ENCODE data around the gene NHSL2. TPM values are rescaled to one million over a fixed set of nuclear protein-coding genes. Genes with fewer than 3 reads are reported as not detected.

NHSL2 gene
- total RNA-seq, 1 donor from 2014 or later, result 0.36 TPM

DNA sequence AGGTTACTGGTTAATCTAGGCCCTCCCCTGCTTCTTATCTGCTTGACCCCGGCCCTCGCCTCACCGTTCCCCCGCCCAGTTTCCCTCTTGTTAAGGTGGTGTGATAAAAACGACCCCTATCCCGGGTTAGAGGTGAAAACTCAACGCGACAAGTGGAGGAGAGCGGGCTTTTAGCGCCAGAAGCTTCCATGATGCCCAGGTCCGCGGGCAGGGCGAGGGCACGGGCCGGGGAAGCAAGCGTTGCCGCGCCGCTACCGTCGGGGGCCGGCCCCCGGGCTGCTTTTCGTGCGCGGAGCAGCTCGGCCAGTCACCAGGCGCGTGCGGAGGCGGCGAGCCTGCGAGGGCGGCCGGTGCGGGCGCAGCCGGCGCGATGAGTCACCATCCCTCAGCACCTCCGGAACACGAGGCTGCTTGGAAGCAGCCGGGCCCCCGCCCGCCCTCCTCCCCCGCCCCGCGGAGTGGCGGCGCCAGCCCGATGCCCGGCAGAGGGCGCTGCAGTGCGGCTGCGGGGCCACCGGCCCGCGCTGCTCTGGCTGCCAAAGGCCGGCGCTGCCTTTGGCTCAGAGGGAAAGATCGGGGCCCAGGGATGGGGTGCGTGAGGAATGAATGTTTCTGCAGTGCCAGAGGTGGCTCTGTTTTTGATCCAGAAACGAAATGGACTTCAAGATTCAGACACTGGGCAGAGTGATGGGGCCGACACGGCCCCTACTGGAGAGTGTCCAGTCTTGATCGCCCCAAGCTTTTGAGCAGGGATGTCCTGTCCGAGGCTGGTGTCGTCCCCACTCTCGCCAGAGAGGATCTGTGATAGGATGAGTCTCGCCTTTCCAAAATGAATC is 107.8 kb downstream of the NHSL2 start:
- no peak overlapping the region for H3K4me3 Mint-ChIP-seq

DNA sequence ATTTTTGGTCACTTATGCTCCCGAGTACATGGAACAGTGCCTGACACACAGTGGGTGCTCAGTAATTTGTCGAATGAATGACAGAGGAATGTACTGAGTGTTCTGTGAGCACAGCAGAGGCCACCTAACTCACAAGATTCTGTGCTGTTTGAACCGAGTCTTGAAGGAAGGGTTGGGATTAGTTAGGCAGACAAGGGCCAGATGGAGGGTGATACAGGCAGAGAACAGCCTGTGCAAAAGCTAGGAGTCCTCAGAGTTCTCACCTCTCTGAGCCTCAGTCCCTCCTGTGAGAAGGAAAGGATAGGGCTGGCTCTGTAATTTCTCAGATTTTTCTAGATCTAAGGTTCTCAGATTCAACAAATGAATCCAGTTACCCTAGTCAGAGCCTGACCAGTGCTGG is 108.8 kb downstream of the NHSL2 start:
- no peak overlapping the region for H3K4me3 Mint-ChIP-seq
- no peaks in the 10 kb centered on the region for H3K9me3 Mint-ChIP-seq
- H3K27ac Mint-ChIP-seq, result no peak overlapping the region
- peaks cover 39% of the 10 kb centered on the region for H3K27me3 Mint-ChIP-seq (ENCODE audit: insufficient read depth)
- H3K36me3 Mint-ChIP-seq (ENCODE audit: low read depth), result no peaks in the 10 kb centered on the region
- DNase-seq (ENCODE audit: low spot score), result no peak
- peaks cover 15% of the 10 kb centered on the region for H3K4me1 Mint-ChIP-seq (ENCODE audit: low read depth)
- intact Hi-C loops (cut with micrococcal nuclease), result loop anchor here (5.0 to 10.0 kb wide), 3 partner anchors 123 to 258 kb away; partner anchors contain the start of genes ERCC6L and RPS4X

More for the DNA sequence above, 107.8 kb downstream of the NHSL2 start:
- H3K36me3 Mint-ChIP-seq (ENCODE audit: low read depth), result no peaks in the 10 kb centered on the region
- DNase-seq (ENCODE audit: low spot score), result peak; percentile 70
- no peaks in the 10 kb centered on the region for H3K9me3 Mint-ChIP-seq
- H3K4me1 Mint-ChIP-seq (ENCODE audit: low read depth), result peaks cover 15% of the 10 kb centered on the region
- intact Hi-C loops (cut with micrococcal nuclease), result loop anchor here (1.0 to 10.0 kb wide), 5 partner anchors 82 to 259 kb away; partner anchors contain the start of genes ERCC6L and RPS4X
- no peak overlapping the region for H3K27ac Mint-ChIP-seq
- peaks cover 44% of the 10 kb centered on the region for H3K27me3 Mint-ChIP-seq (ENCODE audit: insufficient read depth)

DNA sequence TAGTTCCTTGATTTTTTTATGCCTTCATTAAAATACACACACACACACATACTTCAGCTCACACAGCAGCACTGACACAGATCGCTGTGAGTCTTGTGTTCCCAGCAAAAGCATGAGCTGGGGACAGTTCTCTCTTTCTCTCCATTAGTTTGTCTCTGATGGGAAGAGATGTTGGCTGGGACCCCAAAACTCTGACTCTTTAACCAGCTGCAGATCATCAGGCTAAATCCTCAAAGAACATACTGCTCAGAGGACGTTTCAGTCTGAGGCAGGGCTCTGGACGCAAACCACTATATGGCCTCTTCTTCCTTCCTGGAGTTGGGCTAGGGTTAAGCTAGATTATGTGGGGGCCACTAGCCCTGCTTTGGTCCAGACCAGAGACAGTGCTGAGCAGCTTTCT is 109.6 kb downstream of the NHSL2 start:
- Mint-ChIP-seq H3K4me3 (no peak overlapping the region), H3K36me3 (ENCODE audit: low read depth) (no peaks in the 10 kb centered on the region), H3K27me3 (ENCODE audit: insufficient read depth) (peaks cover 33% of the 10 kb centered on the region), H3K4me1 (ENCODE audit: low read depth) (peaks cover 15% of the 10 kb centered on the region), H3K27ac (no peak overlapping the region), H3K9me3 (no peaks in the 10 kb centered on the region)
- DNase-seq (ENCODE audit: low spot score), result no peak
- intact Hi-C loops (cut with micrococcal nuclease), result no loop called here

GRCh38 chrX:72020788-72021187 is 110.1 kb downstream of the NHSL2 start:
- Mint-ChIP-seq H3K27me3 (ENCODE audit: insufficient read depth) (peaks cover 31% of the 10 kb centered on the region), H3K4me3 (no peak overlapping the region), H3K9me3 (no peaks in the 10 kb centered on the region), H3K27ac (no peak overlapping the region), H3K4me1 (ENCODE audit: low read depth) (peaks cover 15% of the 10 kb centered on the region), H3K36me3 (ENCODE audit: low read depth) (no peaks in the 10 kb centered on the region)
- DNase-seq (ENCODE audit: low spot score), result no peak
- intact Hi-C loops (cut with micrococcal nuclease), result no loop called here

DNA sequence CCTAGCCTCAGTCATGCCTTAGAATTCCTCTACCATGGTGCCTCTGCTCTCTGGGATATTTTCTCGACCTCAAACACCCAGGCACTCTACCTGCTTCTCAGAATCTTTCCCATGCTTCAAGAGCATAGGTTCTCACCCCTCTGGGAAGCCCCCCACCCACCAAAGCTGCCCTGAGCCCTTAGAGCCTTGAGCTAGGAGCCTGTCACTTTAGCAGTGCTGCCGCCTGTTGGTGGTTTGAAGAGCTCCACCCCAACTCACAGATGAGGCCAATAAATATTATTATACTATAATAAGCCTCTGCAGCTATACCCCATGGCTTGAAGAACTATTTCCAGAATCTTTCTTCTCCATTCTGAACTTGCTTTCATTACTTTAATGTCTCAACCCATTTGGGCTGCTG is 111.3 kb downstream of the NHSL2 start:
- no peak overlapping the region for H3K4me3 Mint-ChIP-seq
- DNase-seq (ENCODE audit: low spot score), result no peak
- H3K27ac Mint-ChIP-seq, result no peak overlapping the region
- intact Hi-C loops (cut with micrococcal nuclease), result no loop called here
- no peaks in the 10 kb centered on the region for H3K36me3 Mint-ChIP-seq (ENCODE audit: low read depth)
- peaks cover 21% of the 10 kb centered on the region for H3K4me1 Mint-ChIP-seq (ENCODE audit: low read depth)
- H3K9me3 Mint-ChIP-seq, result no peaks in the 10 kb centered on the region
- H3K27me3 Mint-ChIP-seq (ENCODE audit: insufficient read depth), result peaks cover 25% of the 10 kb centered on the region

DNA sequence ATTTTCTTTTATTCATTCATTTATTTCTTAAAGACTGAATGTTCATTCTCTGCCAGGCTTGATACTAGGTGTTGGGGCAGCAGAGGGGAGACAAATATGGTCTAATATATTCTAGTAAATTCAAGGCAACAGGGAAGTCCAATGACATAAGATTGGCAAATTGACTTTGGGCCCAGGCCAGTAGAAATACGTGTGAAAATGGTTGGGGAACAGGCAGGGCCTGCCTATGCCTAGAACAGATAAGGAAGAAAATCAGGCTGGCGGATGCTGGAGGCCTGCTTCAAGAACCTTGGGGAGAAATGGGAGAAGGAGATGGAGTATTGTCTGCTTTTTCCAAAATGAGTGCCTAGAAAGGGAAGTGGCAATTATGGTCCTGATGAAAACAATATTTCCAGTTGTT is 112.4 kb downstream of the NHSL2 start:
- Mint-ChIP-seq H3K4me1 (ENCODE audit: low read depth) (peaks cover 17% of the 10 kb centered on the region), H3K27me3 (ENCODE audit: insufficient read depth) (peaks cover 24% of the 10 kb centered on the region), H3K36me3 (ENCODE audit: low read depth) (no peaks in the 10 kb centered on the region), H3K27ac (no peak overlapping the region), H3K4me3 (no peak overlapping the region), H3K9me3 (no peaks in the 10 kb centered on the region)
- DNase-seq (ENCODE audit: low spot score), result no peak
- intact Hi-C loops (cut with micrococcal nuclease), result no loop called here

GRCh38 chrX:72025236-72025770 is 114.7 kb downstream of the NHSL2 start:
- DNase-seq (ENCODE audit: low spot score), result no peak
- no peak overlapping the region for H3K4me3 Mint-ChIP-seq
- peaks cover 20% of the 10 kb centered on the region for H3K27me3 Mint-ChIP-seq (ENCODE audit: insufficient read depth)
- H3K4me1 Mint-ChIP-seq (ENCODE audit: low read depth), result peaks cover 17% of the 10 kb centered on the region
- H3K36me3 Mint-ChIP-seq (ENCODE audit: low read depth), result no peaks in the 10 kb centered on the region
- intact Hi-C loops (cut with micrococcal nuclease), result no loop called here
- no peak overlapping the region for H3K27ac Mint-ChIP-seq
- no peaks in the 10 kb centered on the region for H3K9me3 Mint-ChIP-seq

- no peaks in the 10 kb centered on the region for H3K9me3 Mint-ChIP-seq
- peaks cover 19% of the 10 kb centered on the region for H3K27me3 Mint-ChIP-seq (ENCODE audit: insufficient read depth)
- no peak overlapping the region for H3K27ac Mint-ChIP-seq
- intact Hi-C loops (cut with micrococcal nuclease), result no loop called here
- no peak for DNase-seq (ENCODE audit: low spot score)
- H3K36me3 Mint-ChIP-seq (ENCODE audit: low read depth), result no peaks in the 10 kb centered on the region
- H3K4me3 Mint-ChIP-seq, result no peak overlapping the region
- H3K4me1 Mint-ChIP-seq (ENCODE audit: low read depth), result peaks cover 6% of the 10 kb centered on the region
Observed at GRCh38 chrX:72026341-72027023, 115.8 kb downstream of the NHSL2 start.

- peaks cover 6% of the 10 kb centered on the region for H3K4me1 Mint-ChIP-seq (ENCODE audit: low read depth)
- intact Hi-C loops (cut with micrococcal nuclease), result no loop called here
- no peaks in the 10 kb centered on the region for H3K36me3 Mint-ChIP-seq (ENCODE audit: low read depth)
- no peak overlapping the region for H3K27ac Mint-ChIP-seq
- peaks cover 17% of the 10 kb centered on the region for H3K27me3 Mint-ChIP-seq (ENCODE audit: insufficient read depth)
- H3K4me3 Mint-ChIP-seq, result no peak overlapping the region
- no peak for DNase-seq (ENCODE audit: low spot score)
- H3K9me3 Mint-ChIP-seq, result no peaks in the 10 kb centered on the region
Observed at GRCh38 chrX:72027024-72027913, 116.6 kb downstream of the NHSL2 start.

- Mint-ChIP-seq H3K27me3 (ENCODE audit: insufficient read depth) (peaks cover 13% of the 10 kb centered on the region), H3K4me1 (ENCODE audit: low read depth) (peaks cover 6% of the 10 kb centered on the region), H3K4me3 (no peak overlapping the region), H3K36me3 (ENCODE audit: low read depth) (no peaks in the 10 kb centered on the region), H3K9me3 (no peaks in the 10 kb centered on the region), H3K27ac (no peak overlapping the region)
- DNase-seq (ENCODE audit: low spot score), result no peak
- intact Hi-C loops (cut with micrococcal nuclease), result no loop called here
Observed at GRCh38 chrX:72027914-72028307, 117.3 kb downstream of the NHSL2 start.

DNA sequence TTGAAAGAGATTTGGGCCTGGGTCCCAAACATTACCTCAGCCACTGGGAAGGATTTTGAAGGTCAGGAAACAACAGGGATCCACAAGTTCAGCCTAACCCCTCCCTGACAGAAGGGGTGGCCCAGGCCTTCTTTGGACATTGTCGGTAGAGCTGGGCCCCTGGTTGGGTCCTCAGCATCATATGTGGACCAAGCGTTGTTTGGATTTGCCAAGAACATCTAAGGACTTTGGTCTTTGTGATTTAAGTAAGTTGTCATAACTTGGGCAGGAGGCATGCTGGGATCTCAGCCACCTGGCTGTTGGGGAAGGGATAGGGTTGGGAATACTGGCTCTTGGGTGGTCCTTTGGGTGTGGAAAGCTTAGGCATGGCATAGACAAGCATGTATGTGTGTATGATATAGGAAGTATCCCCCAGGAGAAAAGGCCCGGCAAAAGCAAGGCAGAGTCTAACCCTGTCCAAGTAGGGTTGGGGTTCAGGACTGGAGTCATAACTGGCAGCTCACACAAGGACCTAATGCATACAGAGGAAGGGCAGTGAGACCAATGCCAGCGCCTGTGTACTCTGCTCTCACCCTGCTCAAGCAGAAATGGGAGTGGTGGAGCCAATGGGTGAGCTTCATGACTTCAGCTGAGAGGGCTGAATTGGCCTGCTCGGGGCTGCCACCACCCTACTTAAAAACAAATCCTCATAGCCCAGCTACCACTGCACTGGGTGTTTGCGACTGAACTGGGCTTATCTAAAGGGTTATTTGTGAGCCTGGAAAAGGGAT is 118.2 kb downstream of the NHSL2 start:
- H3K4me3 Mint-ChIP-seq, result no peak overlapping the region
- no peaks in the 10 kb centered on the region for H3K36me3 Mint-ChIP-seq (ENCODE audit: low read depth)

More for the DNA sequence above, 118.2 kb downstream of the NHSL2 start:
- Mint-ChIP-seq H3K9me3 (no peaks in the 10 kb centered on the region), H3K4me1 (ENCODE audit: low read depth) (peaks cover 6% of the 10 kb centered on the region), H3K27ac (no peak overlapping the region), H3K27me3 (ENCODE audit: insufficient read depth) (peaks cover 11% of the 10 kb centered on the region)
- no peak for DNase-seq (ENCODE audit: low spot score)
- intact Hi-C loops (cut with micrococcal nuclease), result no loop called here
